WERI-Rb-1 (cell line): ENCODE data around the gene SLC2A10.

ENCODE experiments used
- DNase-seq: peaks from one replicate; pipeline ENCODE4 v3.0.0-alpha.2; 2020
- H3K27ac ChIP-seq: fragments of 250-450 bp; sonication (Bioruptor Pico); 2 replicates; pipeline ENCODE4 v1.5.1; 2020; ENCODE audit warnings: mild to moderate bottlenecking, moderate library complexity
- H3K27me3 ChIP-seq: fragments of 250-450 bp; sonication (Bioruptor Pico); 2 replicates; pipeline ENCODE4 v1.5.1; 2021; ENCODE audit warnings: mild to moderate bottlenecking, low read depth, moderate library complexity; ENCODE audit not compliant: insufficient read depth, severe bottlenecking
- H3K36me3 ChIP-seq: fragments of 250-450 bp; sonication (Bioruptor Pico); 2 replicates; pipeline ENCODE4 v1.5.1; 2020; ENCODE audit warnings: mild to moderate bottlenecking, moderate library complexity
- H3K4me3 ChIP-seq: 2 replicates; pipeline ENCODE4 v1.5.1; 2011; ENCODE audit warnings: low read depth, mild to moderate bottlenecking, control low read depth, low read length
- H3K9me3 ChIP-seq: fragments of 250-450 bp; sonication (Bioruptor Pico); 2 replicates; pipeline ENCODE4 v1.5.1; 2021; ENCODE audit warnings: mild to moderate bottlenecking, moderate library complexity; ENCODE audit not compliant: severe bottlenecking
- CTCF ChIP-seq: IDR thresholded peaks from 2 replicates; pipeline ENCODE4 v1.5.1; 2011; ENCODE audit warnings: low read depth, mild to moderate bottlenecking, control low read depth, inconsistent platforms, low read length

The SLC2A10 gene

GRCh38 chr20:46681032-46681854 lies 28.2 kb upstream of the SLC2A10 start:
- peaks cover 21% of the 10 kb centered on the region for H3K36me3 ChIP-seq
- peak; percentile 84 for TF ChIP-seq CTCF
- no peaks in the 10 kb centered on the region for H3K9me3 ChIP-seq
- no peaks in the 10 kb centered on the region for H3K27me3 ChIP-seq
- H3K27ac ChIP-seq = no peak overlapping the region
- H3K4me3 ChIP-seq = no peak overlapping the region
- peak; percentile 71 for DNase-seq

GRCh38 chr20:46682063-46682821 lies 27.2 kb upstream of the SLC2A10 start:
- Histone ChIP-seq H3K27ac (no peak overlapping the region), H3K4me3 (no peak overlapping the region)

GRCh38 chr20:46683011-46683667 lies 26.3 kb upstream of the SLC2A10 start:
- H3K4me3 ChIP-seq = peak overlapping the region; percentile 84
- peak overlapping the region; percentile 71; the same call in 1 of the 2 replicates for H3K27ac ChIP-seq
- peaks cover 28% of the 10 kb centered on the region for H3K36me3 ChIP-seq
- H3K9me3 ChIP-seq = no peaks in the 10 kb centered on the region
- no peak for DNase-seq
- TF ChIP-seq CTCF = no peak
- H3K27me3 ChIP-seq = no peaks in the 10 kb centered on the region

More at GRCh38 chr20:46682063-46682821, 27.2 kb upstream of the SLC2A10 start:
- Histone ChIP-seq H3K9me3 (no peaks in the 10 kb centered on the region), H3K36me3 (peaks cover 28% of the 10 kb centered on the region), H3K27me3 (no peaks in the 10 kb centered on the region)
- no peak for DNase-seq
- no peak for TF ChIP-seq CTCF

- Histone ChIP-seq H3K27ac (peak overlapping the region; percentile 71), H3K9me3 (no peaks in the 10 kb centered on the region), H3K27me3 (no peaks in the 10 kb centered on the region), H3K36me3 (peaks cover 28% of the 10 kb centered on the region), H3K4me3 (peak overlapping the region; percentile 84)
- no peak for TF ChIP-seq CTCF
- no peak for DNase-seq
Observed at GRCh38 chr20:46683668-46683938, 25.8 kb upstream of the SLC2A10 start.

- no peaks in the 10 kb centered on the region for H3K27me3 ChIP-seq
- TF ChIP-seq CTCF = no peak
- peak overlapping the region; percentile 84 for H3K4me3 ChIP-seq
- no peaks in the 10 kb centered on the region for H3K9me3 ChIP-seq
- DNase-seq = peak; percentile 89
- peaks cover 31% of the 10 kb centered on the region for H3K36me3 ChIP-seq
- H3K27ac ChIP-seq = peak overlapping the region; percentile 71
Observed at GRCh38 chr20:46683939-46684750, 25.3 kb upstream of the SLC2A10 start.
